Measurements from ENCODE around the gene CISD1.

- TF ChIP-seq MED1 (CRISPR knock-in tag; IDR thresholded peaks at IDR 0.05; ENCODE audit: borderline replicate concordance) (no peak), RAD51 (IDR thresholded peaks at IDR 0.05; ENCODE audit: borderline replicate concordance, low read depth) (no peak), CEBPZ (IDR thresholded peaks at IDR 0.05; ENCODE audit: borderline replicate concordance, low read depth, low read length) (no peak), ZKSCAN1 (IDR thresholded peaks at IDR 0.05; ENCODE audit: low read depth, low read length) (no peak), ZNF639 (CRISPR knock-in tag; conservative IDR thresholded peaks at IDR 0.05 in 1 of 2, IDR thresholded peaks at IDR 0.05 in 1 of 2) (no peak), ZNF253 (CRISPR knock-in tag; conservative IDR thresholded peaks at IDR 0.05) (no peak), POLR2AphosphoS5 (IDR thresholded peaks at IDR 0.05; ENCODE audit: control insufficient read depth, insufficient read depth, low read depth, low read length) (no peak), PATZ1 (CRISPR knock-in tag; IDR thresholded peaks at IDR 0.05; ENCODE audit: borderline replicate concordance) (no peak), CREB1 (IDR thresholded peaks at IDR 0.05) (no peak), CREB1 (CRISPR knock-in tag; IDR thresholded peaks at IDR 0.05) (no peak), CTCF (IDR thresholded peaks at IDR 0.05 in 2 of 3, conservative IDR thresholded peaks at IDR 0.05 in 1 of 3; ENCODE audit: insufficient read depth in 2 of 3, low read depth in 1 of 3, low read length in 3 of 3) (no peak), ZBTB12 (CRISPR knock-in tag; IDR thresholded peaks at IDR 0.05) (no peak), RFX5 (IDR thresholded peaks at IDR 0.05; ENCODE audit: low read depth, low read length) (no peak), ERF (CRISPR knock-in tag; IDR thresholded peaks at IDR 0.05) (no peak), EZH2 (IDR thresholded peaks at IDR 0.05; ENCODE audit: borderline replicate concordance, low read depth, low read length) (no peak)
Measured at GRCh38 chr10:58239561-58240169, 29.3 kb upstream of the CISD1 start.
